Muscle of leg (tissue), 11 donors: ENCODE measurements around the gene COL4A2. TPM values are rescaled to one million over a fixed set of nuclear protein-coding genes. Genes with fewer than 3 reads are reported as not detected.

Experiments
- DNase-seq: peaks from one replicate; pipeline ENCODE4 v3.0.0; 2013
- H3K27ac ChIP-seq: one replicate; pipeline ENCODE4 v1.5.1; 2013; ENCODE audit warnings: mild to moderate bottlenecking, low read length, control low read depth
- H3K27me3 ChIP-seq: one replicate; pipeline ENCODE4 v1.6.1; 2013; ENCODE audit warnings: low read length; ENCODE audit not compliant: control insufficient read depth, insufficient read depth
- H3K36me3 ChIP-seq: one replicate; pipeline ENCODE4 v1.6.1; 2013; ENCODE audit warnings: low read length; ENCODE audit not compliant: control insufficient read depth, insufficient read depth
- H3K4me1 ChIP-seq: one replicate; pipeline ENCODE4 v1.6.1; 2013; ENCODE audit warnings: low read length; ENCODE audit not compliant: control insufficient read depth, insufficient read depth
- H3K4me3 ChIP-seq: one replicate; pipeline ENCODE4 v1.5.1; 2013; ENCODE audit warnings: low read length, control low read depth
- H3K9me3 ChIP-seq: replicated peaks from 2 replicates; pipeline ENCODE4 v1.6.1; 2013; ENCODE audit warnings: low read depth, low read length; ENCODE audit not compliant: control insufficient read depth
- WGBS: methylation state at CpG from one replicate; pipeline ENCODE4 v1.1.5; 2013; ENCODE audit warnings: missing lambda C conversion rate; ENCODE audit not compliant: insufficient coverage; 5-methylcytosine and 5-hydroxymethylcytosine counted together
- polyA plus RNA-seq, 8 donors: library from polyadenylated mRNA; unstranded; fragments of 120-200 nt; gene quantifications; one replicate each; pipeline versions ENCODE4 v1.2.1 to v1.2.3, GENCODE V29; 2013; ENCODE audit warnings: inconsistent platforms in 1 of 8, low replicate concordance in 1 of 8; ENCODE audit not compliant: insufficient read length in 8 of 8, insufficient read depth in 1 of 8
- total RNA-seq: library from RNA; stranded (reverse); fragments of 120-200 nt; gene quantifications from one replicate; pipeline ENCODE4 v1.2.4, GENCODE V29; 2013

COL4A2 gene
- total and polyA plus RNA-seq, 9 donors: 429 to 712 (median 555) TPM

GRCh38 chr13:110467516-110468110 lies 160.5 kb downstream of the COL4A2 start:
- Histone ChIP-seq H3K9me3 (no peaks in the 10 kb centered on the region), H3K27ac (no peak overlapping the region), H3K27me3 (no peaks in the 10 kb centered on the region), H3K4me3 (no peak overlapping the region), H3K36me3 (peaks cover 92% of the 10 kb centered on the region), H3K4me1 (peaks cover 7% of the 10 kb centered on the region)
- WGBS: 88% methylated on average over 13 of the region's 13 CpGs
- DNase-seq: no peak

- Histone ChIP-seq H3K27me3 (no peaks in the 10 kb centered on the region), H3K4me1 (peaks cover 15% of the 10 kb centered on the region), H3K4me3 (no peak overlapping the region), H3K27ac (no peak overlapping the region), H3K36me3 (peaks cover 94% of the 10 kb centered on the region), H3K9me3 (no peaks in the 10 kb centered on the region)
- DNase-seq: no peak
- WGBS: no CpG with 5 or more reads among the region's 8 CpGs
These were observed 162.0 kb downstream of the COL4A2 start for GRCh38 chr13:110468986-110469495.

- no peaks in the 10 kb centered on the region for H3K9me3 ChIP-seq
- H3K36me3 ChIP-seq: peaks cover 96% of the 10 kb centered on the region
- no peak for DNase-seq
- WGBS: 69% methylated on average over 2 of the region's 5 CpGs
- peaks cover 15% of the 10 kb centered on the region for H3K4me1 ChIP-seq
- no peaks in the 10 kb centered on the region for H3K27me3 ChIP-seq
- no peak overlapping the region for H3K27ac ChIP-seq
- H3K4me3 ChIP-seq: no peak overlapping the region
These were observed 162.5 kb downstream of the COL4A2 start for GRCh38 chr13:110469597-110469996.

GRCh38 chr13:110470272-110471009 lies 163.4 kb downstream of the COL4A2 start:
- Histone ChIP-seq H3K27me3 (no peaks in the 10 kb centered on the region), H3K36me3 (peaks cover 97% of the 10 kb centered on the region), H3K27ac (no peak overlapping the region), H3K9me3 (no peaks in the 10 kb centered on the region), H3K4me1 (peaks cover 15% of the 10 kb centered on the region), H3K4me3 (no peak overlapping the region)
- 89% methylated on average over 12 of the region's 14 CpGs for WGBS
- DNase-seq: no peak

GRCh38 chr13:110471156-110471832 lies 164.2 kb downstream of the COL4A2 start:
- Histone ChIP-seq H3K36me3 (peaks cover 97% of the 10 kb centered on the region), H3K27ac (no peak overlapping the region), H3K27me3 (no peaks in the 10 kb centered on the region), H3K4me1 (peaks cover 15% of the 10 kb centered on the region), H3K9me3 (no peaks in the 10 kb centered on the region), H3K4me3 (no peak overlapping the region)
- 78% methylated on average over 13 of the region's 14 CpGs for WGBS
- DNase-seq: no peak

- Histone ChIP-seq H3K27me3 (no peaks in the 10 kb centered on the region), H3K4me1 (peaks cover 15% of the 10 kb centered on the region), H3K4me3 (no peak overlapping the region), H3K36me3 (peaks cover 96% of the 10 kb centered on the region), H3K9me3 (no peaks in the 10 kb centered on the region), H3K27ac (no peak overlapping the region)
- 43% methylated on average over 4 of the region's 7 CpGs for WGBS
- peak; percentile 87 for DNase-seq
These were observed 164.7 kb downstream of the COL4A2 start for GRCh38 chr13:110471833-110472162.

GRCh38 chr13:110472904-110473563 lies 165.9 kb downstream of the COL4A2 start:
- 92% methylated on average over 13 of the region's 14 CpGs for WGBS

GRCh38 chr13:110474713-110475112 lies 167.6 kb downstream of the COL4A2 start:
- Histone ChIP-seq H3K9me3 (no peaks in the 10 kb centered on the region), H3K27me3 (no peaks in the 10 kb centered on the region), H3K27ac (no peak overlapping the region), H3K4me3 (no peak overlapping the region), H3K36me3 (peaks cover 85% of the 10 kb centered on the region), H3K4me1 (peaks cover 25% of the 10 kb centered on the region)
- WGBS: 94% methylated on average over 20 of the region's 21 CpGs
- DNase-seq: no peak

More at GRCh38 chr13:110472904-110473563, 165.9 kb downstream of the COL4A2 start:
- Histone ChIP-seq H3K4me3 (no peak overlapping the region), H3K4me1 (peaks cover 19% of the 10 kb centered on the region), H3K27me3 (no peaks in the 10 kb centered on the region), H3K27ac (peak overlapping the region; percentile 31), H3K9me3 (no peaks in the 10 kb centered on the region), H3K36me3 (peaks cover 89% of the 10 kb centered on the region)
- DNase-seq: no peak

- Histone ChIP-seq H3K4me1 (peaks cover 25% of the 10 kb centered on the region), H3K9me3 (no peaks in the 10 kb centered on the region), H3K36me3 (peaks cover 86% of the 10 kb centered on the region), H3K4me3 (no peak overlapping the region), H3K27me3 (no peaks in the 10 kb centered on the region), H3K27ac (no peak overlapping the region)
- WGBS: 81% methylated on average over 4 of the region's 9 CpGs
- no peak for DNase-seq
These were observed 168.0 kb downstream of the COL4A2 start for GRCh38 chr13:110475117-110475516.
